Left lung (tissue), 10 donors: Measurements from ENCODE around the gene CTSO. TPM values are rescaled to one million over a fixed set of nuclear protein-coding genes. Genes with fewer than 3 reads are reported as not detected.
"Not testable (repeated sequence)": the region's sequence is repeated elsewhere in the genome, so short reads cannot be mapped to it uniquely, and the experiment has no call there.

Source experiments
- ATAC-seq: fragments of 200-7000 bp; cut with Tn5 transposase; one replicate; pipeline ENCODE4 v1.9.1; 2020; ENCODE audit warnings: moderate library complexity
- DNase-seq, 4 donors: peaks; one replicate each; pipeline ENCODE4 v3.0.0-alpha.2; 2013 to 2020
- H3K27ac ChIP-seq, 2 donors: fragments of 200-600 bp; sonication (generic) in 1 of 2; one replicate each; pipeline versions ENCODE4 v1.5.0 to v1.8.0; 2020 to 2021
- H3K27me3 ChIP-seq, 2 donors: fragments of 200-600 bp; sonication (generic) in 1 of 2; one replicate each; pipeline versions ENCODE4 v1.5.0 to v1.8.0; 2020 to 2021
- H3K36me3 ChIP-seq, 2 donors: fragments of 200-600 bp; sonication (generic) in 1 of 2; one replicate each; pipeline versions ENCODE4 v1.5.0 to v1.8.0; 2020 to 2021
- H3K4me1 ChIP-seq, 2 donors: fragments of 200-600 bp; one replicate each; pipeline ENCODE4 v1.8.0; 2021
- H3K4me3 ChIP-seq, 2 donors: fragments of 200-600 bp; sonication (generic) in 1 of 2; one replicate each; pipeline versions ENCODE4 v1.5.0 to v1.8.0; 2020 to 2021; ENCODE audit warnings: mild to moderate bottlenecking in 1 of 2
- H3K9me3 ChIP-seq, 2 donors: fragments of 200-600 bp; sonication (generic) in 1 of 2; one replicate each; pipeline versions ENCODE4 v1.5.0 to v1.8.0; 2020 to 2021
- intact Hi-C, 2 donors: fragments of 100-400 bp; cut with DNase I; formaldehyde crosslinking; loops; one replicate each; pipeline versions ENCODE4 v1.11.2 to v1.14.2; 2022
- polyA plus RNA-seq, 6 donors: library from polyadenylated mRNA; unstranded; fragments of 120-200 nt; gene quantifications; one replicate each; pipeline ENCODE4 v1.2.1, GENCODE V29; 2013; ENCODE audit not compliant: insufficient read length in 6 of 6
- total RNA-seq, 2 donors: library from RNA; stranded (reverse); fragmentation: NEBNext Ultra II Directional; extraction: Animal tissue kit (Norgen Biotek cat#: 25700); gene quantifications; one replicate each; pipeline ENCODE4 v1.2.1, GENCODE V29; 2021
- TF ChIP-seq, protein P1 (sequence below), 2 donors: fragments of 200-600 bp; sonication (generic) in 1 of 2; IDR thresholded peaks; one replicate each; pipeline versions ENCODE4 v1.5.0 to v1.8.0; 2021; ENCODE audit warnings: antibody characterized with exemption in 2 of 2
- donor health status: DM: no; HTN: yes; CAD: no.
- donor health status: DM: no; HTN: no; CAD: no.

Gene CTSO
- total and polyA plus RNA-seq, 8 donors: 20.9 to 63.8 (median 57.3) TPM

DNA sequence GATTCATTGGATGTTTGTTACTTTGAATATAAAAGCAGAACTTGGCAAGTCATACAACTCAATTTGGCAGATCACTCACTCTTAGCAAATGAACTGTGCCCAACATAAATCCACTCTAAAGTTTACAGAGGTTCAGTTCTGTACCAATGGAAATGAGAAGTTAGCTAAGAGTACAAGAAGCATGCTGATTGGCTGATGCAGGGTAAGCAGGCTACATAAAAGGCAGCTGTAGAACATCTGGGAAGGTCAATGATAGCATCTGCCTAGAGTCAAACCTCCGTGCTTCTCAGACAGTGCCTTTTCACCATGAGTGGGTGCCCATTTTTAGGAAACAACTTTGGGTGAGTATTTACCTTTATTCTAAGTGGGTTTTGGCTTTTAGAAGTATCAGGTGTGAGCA is 50.2 kb downstream of the CTSO start, which contains the start of gene TDO2:
Gene TDO2, plus strand, starts transcription at position 244 of the 400 bp plus-strand sequence. Its CDS starts 63 bp downstream, at position 307.
- peak; percentile 52 for ATAC-seq
- no peaks in the 10 kb centered on the region for H3K9me3 ChIP-seq
- no peaks in the 10 kb centered on the region for H3K4me1 ChIP-seq
- H3K27me3 ChIP-seq: no peaks in the 10 kb centered on the region
- no peaks in the 10 kb centered on the region for H3K36me3 ChIP-seq
- H3K27ac ChIP-seq: peak within 1 kb of the TSS in 1 of 2 donors; percentile 11
- TF ChIP-seq, protein P1, sequence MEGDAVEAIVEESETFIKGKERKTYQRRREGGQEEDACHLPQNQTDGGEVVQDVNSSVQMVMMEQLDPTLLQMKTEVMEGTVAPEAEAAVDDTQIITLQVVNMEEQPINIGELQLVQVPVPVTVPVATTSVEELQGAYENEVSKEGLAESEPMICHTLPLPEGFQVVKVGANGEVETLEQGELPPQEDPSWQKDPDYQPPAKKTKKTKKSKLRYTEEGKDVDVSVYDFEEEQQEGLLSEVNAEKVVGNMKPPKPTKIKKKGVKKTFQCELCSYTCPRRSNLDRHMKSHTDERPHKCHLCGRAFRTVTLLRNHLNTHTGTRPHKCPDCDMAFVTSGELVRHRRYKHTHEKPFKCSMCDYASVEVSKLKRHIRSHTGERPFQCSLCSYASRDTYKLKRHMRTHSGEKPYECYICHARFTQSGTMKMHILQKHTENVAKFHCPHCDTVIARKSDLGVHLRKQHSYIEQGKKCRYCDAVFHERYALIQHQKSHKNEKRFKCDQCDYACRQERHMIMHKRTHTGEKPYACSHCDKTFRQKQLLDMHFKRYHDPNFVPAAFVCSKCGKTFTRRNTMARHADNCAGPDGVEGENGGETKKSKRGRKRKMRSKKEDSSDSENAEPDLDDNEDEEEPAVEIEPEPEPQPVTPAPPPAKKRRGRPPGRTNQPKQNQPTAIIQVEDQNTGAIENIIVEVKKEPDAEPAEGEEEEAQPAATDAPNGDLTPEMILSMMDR (IDR thresholded peaks at IDR 0.05): no peak
- H3K4me3 ChIP-seq: peak within 1 kb of the TSS in 1 of 2 donors; percentile 8
- peak in 2 of 4 donors; percentile 59 to 76 for DNase-seq
- intact Hi-C loops: no loop called here

DNA sequence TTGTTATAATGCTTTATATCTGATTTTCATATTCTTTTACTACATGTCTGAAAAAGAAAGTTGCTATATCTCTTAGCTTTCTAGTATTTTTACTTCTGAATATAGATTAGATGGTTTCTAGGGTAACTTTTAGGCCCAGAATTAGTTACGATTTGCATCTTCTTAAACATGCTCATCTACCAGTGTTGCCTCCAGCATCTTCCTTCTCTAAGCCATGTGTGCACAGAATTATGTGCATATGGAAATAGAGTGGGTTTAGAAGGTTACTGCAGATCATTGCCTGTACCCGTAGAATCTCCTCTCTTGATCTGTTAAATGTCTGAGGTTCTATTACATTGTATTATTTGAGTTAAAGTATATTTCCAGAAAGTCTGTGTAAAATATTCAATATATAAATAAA is 52.7 kb downstream of the CTSO start:
- Histone ChIP-seq H3K9me3 (peaks cover 0 to 5% of the 10 kb centered on the region in 2 donors), H3K27me3 (no peaks in the 10 kb centered on the region), H3K4me3 (no peak overlapping the region), H3K4me1 (no peaks in the 10 kb centered on the region), H3K36me3 (no peaks in the 10 kb centered on the region), H3K27ac (peak overlapping the region in 1 of 2 donors; percentile 14)
- DNase-seq (no peak), ATAC-seq (no peak)
- TF ChIP-seq, protein P1 (IDR thresholded peaks at IDR 0.05): no peak
- intact Hi-C loops: no loop called here

DNA sequence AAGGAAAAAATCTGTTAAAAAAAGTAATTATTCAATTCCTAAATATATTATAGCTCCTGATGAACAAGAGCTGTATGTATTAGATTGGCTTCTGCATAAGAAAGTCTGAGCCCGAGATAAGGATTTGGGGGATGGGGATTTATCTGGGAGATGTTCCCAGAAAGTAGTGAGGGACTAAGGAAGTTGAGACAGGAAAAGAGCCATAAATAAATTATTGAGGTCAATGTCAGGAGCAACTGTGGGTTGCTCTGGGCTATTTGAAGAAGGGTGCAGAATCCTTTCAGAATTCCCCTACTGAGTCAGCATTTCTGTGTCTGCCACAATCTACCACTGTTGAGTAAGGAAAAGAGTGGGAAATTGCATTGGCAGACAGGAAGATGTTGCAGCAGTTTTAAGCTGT is 53.3 kb downstream of the CTSO start:
- ATAC-seq (peak; percentile 58), DNase-seq (peak in 1 of 4 donors; percentile 52)
- H3K36me3 ChIP-seq: no peaks in the 10 kb centered on the region
- H3K9me3 ChIP-seq: peaks cover 0 to 5% of the 10 kb centered on the region in 2 donors
- H3K4me3 ChIP-seq: no peak overlapping the region
- no peaks in the 10 kb centered on the region for H3K27me3 ChIP-seq
- TF ChIP-seq, protein P1 (IDR thresholded peaks at IDR 0.05): no peak
- intact Hi-C loops: no loop called here
- H3K27ac ChIP-seq: peak overlapping the region in 1 of 2 donors; percentile 14
- no peaks in the 10 kb centered on the region for H3K4me1 ChIP-seq

DNA sequence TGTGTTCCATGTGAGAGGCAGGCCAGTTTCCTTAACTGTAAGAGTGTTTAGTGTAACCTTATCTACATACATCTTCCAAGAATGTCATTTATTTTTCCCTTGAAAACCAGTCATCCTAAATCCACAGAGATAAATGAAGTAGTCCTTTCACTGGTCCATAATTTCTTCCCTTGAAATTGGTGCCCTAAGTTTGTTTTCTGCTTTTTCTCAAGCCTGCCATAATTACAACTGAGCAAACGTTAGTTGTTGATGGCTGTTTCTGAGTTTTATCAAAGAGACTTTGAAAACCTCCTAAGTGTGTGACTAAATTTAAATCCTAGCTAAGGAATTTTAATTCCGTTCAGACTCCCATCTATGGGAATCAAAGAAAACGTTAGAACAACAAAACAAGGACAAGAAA is 53.8 kb downstream of the CTSO start:
- H3K9me3 ChIP-seq: peaks cover 0 to 5% of the 10 kb centered on the region in 2 donors
- H3K4me3 ChIP-seq: no peak overlapping the region
- H3K36me3 ChIP-seq: no peaks in the 10 kb centered on the region
- DNase-seq (no peak), ATAC-seq (no peak)
- no peak overlapping the region for H3K27ac ChIP-seq
- TF ChIP-seq, protein P1 (IDR thresholded peaks at IDR 0.05): no peak
- intact Hi-C loops: no loop called here
- no peaks in the 10 kb centered on the region for H3K27me3 ChIP-seq
- no peaks in the 10 kb centered on the region for H3K4me1 ChIP-seq

DNA sequence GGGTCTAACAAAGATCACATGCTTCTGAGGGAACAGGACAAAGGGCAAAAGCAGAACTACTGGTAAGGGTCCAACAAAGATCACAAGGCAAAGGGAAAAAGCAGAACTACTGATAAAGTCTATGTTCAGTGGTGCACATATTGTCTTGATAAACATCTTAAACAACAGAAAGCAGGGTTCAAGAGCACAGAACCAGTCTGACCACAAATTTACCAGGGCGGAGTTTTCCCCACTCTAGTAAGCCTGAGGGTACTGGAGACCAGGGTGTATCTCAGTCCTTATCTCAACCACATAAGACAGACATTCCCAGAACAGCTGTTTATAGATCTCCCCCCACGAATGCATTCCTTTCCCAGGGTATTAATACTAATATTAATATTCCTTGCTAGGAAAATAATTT is 55.3 kb downstream of the CTSO start:
- H3K36me3 ChIP-seq, ATAC-seq, intact Hi-C loops, DNase-seq, H3K4me3 ChIP-seq, H3K27me3 ChIP-seq, H3K27ac ChIP-seq, H3K4me1 ChIP-seq, H3K9me3 ChIP-seq: not testable (repeated sequence)

DNA sequence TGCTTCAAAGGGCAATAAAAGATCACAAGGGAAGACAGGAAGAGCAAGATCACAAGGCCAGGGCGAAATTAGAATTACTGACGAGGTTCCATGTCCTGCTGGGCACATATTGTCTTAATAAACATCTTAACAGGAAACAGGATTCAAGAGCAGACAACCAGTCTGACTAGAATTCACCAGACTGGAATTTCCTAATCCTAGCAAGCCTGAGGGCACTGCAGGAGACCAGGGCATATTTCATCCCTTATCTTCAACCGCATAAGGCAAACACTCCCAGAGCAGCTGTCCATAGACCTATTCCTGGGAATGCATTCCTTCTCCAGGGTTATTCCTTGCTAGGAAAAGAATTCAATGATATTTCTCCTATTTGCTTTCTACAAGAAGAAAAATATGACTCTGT is 62.6 kb downstream of the CTSO start:
- no peaks in the 10 kb centered on the region for H3K36me3 ChIP-seq
- no peaks in the 10 kb centered on the region for H3K4me1 ChIP-seq
- H3K27me3 ChIP-seq: no peaks in the 10 kb centered on the region
- intact Hi-C loops: no loop called here
- DNase-seq: no peak
- no peak overlapping the region for H3K4me3 ChIP-seq
- H3K27ac ChIP-seq: no peak overlapping the region
- TF ChIP-seq, protein P1 (IDR thresholded peaks at IDR 0.05): no peak
- no peak for ATAC-seq
- no peaks in the 10 kb centered on the region for H3K9me3 ChIP-seq
